IPS DF 6.9 (cell line): ENCODE data around the gene SLC7A14.

Experiments
- DNase-seq: peaks from one replicate; pipeline ENCODE4 v3.0.0-alpha.2; 2013; ENCODE audit warnings: low read depth, low spot score
- H3K27ac ChIP-seq: one replicate; pipeline ENCODE4 v1.5.1; 2013; ENCODE audit warnings: low read length, control low read depth
- H3K27me3 ChIP-seq: 2 replicates; pipeline ENCODE4 v1.6.1; 2013; ENCODE audit warnings: mild to moderate bottlenecking, low read length; ENCODE audit not compliant: control insufficient read depth, insufficient read depth
- H3K36me3 ChIP-seq: 2 replicates; pipeline ENCODE4 v1.6.1; 2013; ENCODE audit warnings: low read length; ENCODE audit not compliant: control insufficient read depth, insufficient read depth
- H3K4me1 ChIP-seq: 2 replicates; pipeline ENCODE4 v1.6.1; 2013; ENCODE audit warnings: low read length; ENCODE audit not compliant: control insufficient read depth, insufficient read depth
- H3K4me3 ChIP-seq: 2 replicates; pipeline ENCODE4 v1.5.1; 2013; ENCODE audit warnings: mild to moderate bottlenecking, low read length
- H3K9me3 ChIP-seq: 2 replicates; pipeline ENCODE4 v1.6.1; 2013; ENCODE audit warnings: low read length, inconsistent platforms; ENCODE audit not compliant: control insufficient read depth, insufficient read depth
- WGBS: extraction: QIAGEN DNeasy Blood & Tissue Kit; methylation state at CpG from one replicate; pipeline ENCODE4 v1.1.7; 2013; ENCODE audit warnings: mixed read lengths, missing lambda C conversion rate; ENCODE audit not compliant: insufficient read length, insufficient coverage; 5-methylcytosine and 5-hydroxymethylcytosine counted together

Gene SLC7A14

GRCh38 chr3:170563712-170564423 is 22.0 kb downstream of the SLC7A14 start:
- no peak for DNase-seq
- no CpG with 5 or more reads among the region's 7 CpGs for WGBS
- H3K4me3 ChIP-seq = no peak overlapping the region
- H3K4me1 ChIP-seq = no peaks in the 10 kb centered on the region
- H3K9me3 ChIP-seq = no peaks in the 10 kb centered on the region
- H3K27ac ChIP-seq = no peak overlapping the region
- H3K27me3 ChIP-seq = no peaks in the 10 kb centered on the region
- no peaks in the 10 kb centered on the region for H3K36me3 ChIP-seq

- Histone ChIP-seq H3K27me3 (no peaks in the 10 kb centered on the region), H3K4me1 (no peaks in the 10 kb centered on the region), H3K27ac (no peak overlapping the region), H3K4me3 (no peak overlapping the region), H3K9me3 (no peaks in the 10 kb centered on the region), H3K36me3 (no peaks in the 10 kb centered on the region)
- DNase-seq = no peak
- WGBS = no CpG with 5 or more reads among the region's 1 CpG
Observed at GRCh38 chr3:170562080-170562479, 23.8 kb downstream of the SLC7A14 start.

GRCh38 chr3:170560717-170561382 is 25.0 kb downstream of the SLC7A14 start:
- DNase-seq = no peak
- H3K36me3 ChIP-seq = no peaks in the 10 kb centered on the region
- H3K27ac ChIP-seq = no peak overlapping the region
- no peaks in the 10 kb centered on the region for H3K9me3 ChIP-seq
- WGBS = 100% methylated on average over 1 of the region's 5 CpGs
- no peak overlapping the region for H3K4me3 ChIP-seq
- no peaks in the 10 kb centered on the region for H3K4me1 ChIP-seq
- no peaks in the 10 kb centered on the region for H3K27me3 ChIP-seq

- Histone ChIP-seq H3K4me3 (no peak overlapping the region), H3K4me1 (no peaks in the 10 kb centered on the region), H3K36me3 (no peaks in the 10 kb centered on the region), H3K27ac (no peak overlapping the region), H3K9me3 (no peaks in the 10 kb centered on the region), H3K27me3 (no peaks in the 10 kb centered on the region)
- WGBS = no CpG with 5 or more reads among the region's 4 CpGs
- DNase-seq = no peak
Observed at GRCh38 chr3:170560296-170560695, 25.6 kb downstream of the SLC7A14 start.

- Histone ChIP-seq H3K4me3 (no peak overlapping the region), H3K4me1 (no peaks in the 10 kb centered on the region), H3K27me3 (no peaks in the 10 kb centered on the region), H3K36me3 (no peaks in the 10 kb centered on the region), H3K9me3 (no peaks in the 10 kb centered on the region), H3K27ac (no peak overlapping the region)
- no peak for DNase-seq
Observed at GRCh38 chr3:170558427-170558826, 27.4 kb downstream of the SLC7A14 start.

GRCh38 chr3:170555329-170555728 is 30.5 kb downstream of the SLC7A14 start:
- Histone ChIP-seq H3K9me3 (no peaks in the 10 kb centered on the region), H3K27me3 (no peaks in the 10 kb centered on the region), H3K27ac (no peak overlapping the region), H3K36me3 (no peaks in the 10 kb centered on the region), H3K4me3 (no peak overlapping the region), H3K4me1 (no peaks in the 10 kb centered on the region)
- no CpG with 5 or more reads among the region's 1 CpG for WGBS
- no peak for DNase-seq

GRCh38 chr3:170553788-170554757 is 31.8 kb downstream of the SLC7A14 start:
- Histone ChIP-seq H3K27me3 (no peaks in the 10 kb centered on the region), H3K9me3 (no peaks in the 10 kb centered on the region), H3K27ac (no peak overlapping the region), H3K36me3 (no peaks in the 10 kb centered on the region), H3K4me1 (no peaks in the 10 kb centered on the region), H3K4me3 (no peak overlapping the region)
- no CpG with 5 or more reads among the region's 4 CpGs for WGBS
- no peak for DNase-seq

GRCh38 chr3:170551252-170551651 is 34.6 kb downstream of the SLC7A14 start:
- no peak for DNase-seq
- no peaks in the 10 kb centered on the region for H3K9me3 ChIP-seq
- no peak overlapping the region for H3K4me3 ChIP-seq
- no peaks in the 10 kb centered on the region for H3K27me3 ChIP-seq
- H3K36me3 ChIP-seq = no peaks in the 10 kb centered on the region
- H3K27ac ChIP-seq = no peak overlapping the region
- no peaks in the 10 kb centered on the region for H3K4me1 ChIP-seq
- no CpG with 5 or more reads among the region's 2 CpGs for WGBS

GRCh38 chr3:170542704-170543103 is 43.2 kb downstream of the SLC7A14 start:
- Histone ChIP-seq H3K27ac (no peak overlapping the region), H3K9me3 (no peaks in the 10 kb centered on the region), H3K4me1 (no peaks in the 10 kb centered on the region), H3K27me3 (no peaks in the 10 kb centered on the region), H3K4me3 (no peak overlapping the region), H3K36me3 (no peaks in the 10 kb centered on the region)
- DNase-seq = no peak
- no CpG with 5 or more reads among the region's 3 CpGs for WGBS

GRCh38 chr3:170539897-170540296 is 46.0 kb downstream of the SLC7A14 start:
- no CpG with 5 or more reads among the region's 3 CpGs for WGBS
- DNase-seq = no peak
- no peak overlapping the region for H3K4me3 ChIP-seq
- no peaks in the 10 kb centered on the region for H3K4me1 ChIP-seq
- H3K27ac ChIP-seq = no peak overlapping the region
- no peaks in the 10 kb centered on the region for H3K9me3 ChIP-seq
- H3K36me3 ChIP-seq = no peaks in the 10 kb centered on the region
- H3K27me3 ChIP-seq = no peaks in the 10 kb centered on the region
